HK-2 (cell line): ENCODE results near the gene SLC66A1.

ENCODE experiments used
- DNase-seq: peaks from one replicate; pipeline ENCODE4 v3.0.0-alpha.2; 2018; ENCODE audit not compliant: unreplicated experiment

Gene SLC66A1

GRCh38 chr1:19325368-19325957 is 13.3 kb downstream of the SLC66A1 start:
- DNase-seq, result no peak

- DNase-seq, result no peak
Observed at GRCh38 chr1:19325958-19326747, 14.0 kb downstream of the SLC66A1 start.

DNA sequence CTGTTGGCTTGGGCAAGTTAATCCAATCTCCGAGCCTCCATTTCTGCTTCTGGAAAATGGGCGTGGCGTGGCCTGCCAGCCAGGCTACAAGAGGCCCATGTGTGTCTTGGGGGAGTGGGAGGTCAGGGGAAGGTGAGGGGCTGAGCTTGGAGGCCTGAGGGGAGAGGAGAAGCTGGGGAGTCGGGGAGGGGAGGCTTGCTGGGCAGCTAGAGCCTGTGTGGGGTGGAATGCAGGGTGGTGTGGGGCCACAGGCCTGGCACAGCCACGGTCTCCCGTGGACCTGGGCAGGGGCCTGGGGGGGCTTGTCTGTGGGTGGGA is 14.6 kb downstream of the SLC66A1 start:
- no peak for DNase-seq

DNA sequence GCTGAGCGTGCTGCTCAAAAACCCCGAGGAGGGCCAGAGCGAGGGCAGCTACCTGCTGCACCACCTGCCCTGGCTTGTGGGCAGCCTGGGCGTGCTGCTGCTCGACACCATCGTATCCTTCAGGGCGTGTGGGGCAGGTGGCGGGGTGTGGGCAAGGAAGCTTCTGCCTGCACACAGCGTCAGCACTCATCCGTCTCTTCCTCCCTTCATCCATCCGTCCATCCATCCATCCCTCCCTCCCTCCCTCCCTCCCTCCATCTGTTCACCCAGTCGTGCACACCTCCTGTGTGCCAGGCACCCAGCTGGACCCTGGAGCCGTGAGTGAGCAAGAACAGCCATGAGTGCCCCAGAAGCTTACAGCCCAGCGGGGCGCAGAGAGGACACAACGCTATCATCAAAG is 15.2 kb downstream of the SLC66A1 start:
- no peak for DNase-seq

DNA sequence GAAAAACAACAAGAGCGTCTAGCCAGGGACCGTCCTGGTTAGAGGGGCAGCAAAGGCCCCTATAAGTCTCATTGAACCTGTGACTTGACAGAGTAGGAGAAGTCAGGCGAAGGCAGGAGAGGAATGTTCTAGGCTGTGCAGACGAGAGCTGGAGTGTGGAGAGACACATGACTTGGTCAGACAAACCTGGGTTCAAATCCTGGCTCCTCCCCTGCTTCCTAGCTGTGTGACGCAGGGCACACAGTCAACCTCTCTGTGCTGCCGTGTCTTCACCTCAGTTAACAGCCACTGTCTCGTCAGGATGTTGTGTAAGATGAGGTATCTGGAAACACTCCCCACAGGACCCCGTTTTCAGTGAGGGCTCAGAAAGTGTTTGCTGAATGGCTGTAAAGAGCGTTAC is 15.6 kb downstream of the SLC66A1 start:
- DNase-seq, result no peak

DNA sequence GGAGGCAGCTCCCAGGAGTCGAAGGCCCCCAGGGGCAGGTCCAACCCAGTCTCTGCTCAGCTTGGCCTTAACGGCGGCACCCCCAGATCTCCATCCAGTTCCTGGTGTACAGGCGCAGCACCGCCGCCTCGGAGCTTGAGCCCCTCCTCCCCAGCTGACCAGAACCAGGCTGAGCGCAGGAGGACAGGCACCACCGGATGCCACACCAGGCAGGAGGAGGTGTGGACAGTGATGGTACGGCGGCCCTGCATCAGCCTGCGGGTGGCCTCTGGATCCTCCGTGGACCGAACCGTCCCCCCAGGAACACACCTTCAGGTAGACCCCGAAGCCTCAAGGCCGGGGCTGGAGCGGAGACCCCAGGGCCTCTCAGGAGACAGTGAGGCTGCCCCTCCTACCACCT is 16.4 kb downstream of the SLC66A1 start:
- DNase-seq, result no peak

GRCh38 chr1:19329188-19329587 is 17.1 kb downstream of the SLC66A1 start:
- no peak for DNase-seq

GRCh38 chr1:19329611-19330010 is 17.5 kb downstream of the SLC66A1 start:
- DNase-seq, result no peak

DNA sequence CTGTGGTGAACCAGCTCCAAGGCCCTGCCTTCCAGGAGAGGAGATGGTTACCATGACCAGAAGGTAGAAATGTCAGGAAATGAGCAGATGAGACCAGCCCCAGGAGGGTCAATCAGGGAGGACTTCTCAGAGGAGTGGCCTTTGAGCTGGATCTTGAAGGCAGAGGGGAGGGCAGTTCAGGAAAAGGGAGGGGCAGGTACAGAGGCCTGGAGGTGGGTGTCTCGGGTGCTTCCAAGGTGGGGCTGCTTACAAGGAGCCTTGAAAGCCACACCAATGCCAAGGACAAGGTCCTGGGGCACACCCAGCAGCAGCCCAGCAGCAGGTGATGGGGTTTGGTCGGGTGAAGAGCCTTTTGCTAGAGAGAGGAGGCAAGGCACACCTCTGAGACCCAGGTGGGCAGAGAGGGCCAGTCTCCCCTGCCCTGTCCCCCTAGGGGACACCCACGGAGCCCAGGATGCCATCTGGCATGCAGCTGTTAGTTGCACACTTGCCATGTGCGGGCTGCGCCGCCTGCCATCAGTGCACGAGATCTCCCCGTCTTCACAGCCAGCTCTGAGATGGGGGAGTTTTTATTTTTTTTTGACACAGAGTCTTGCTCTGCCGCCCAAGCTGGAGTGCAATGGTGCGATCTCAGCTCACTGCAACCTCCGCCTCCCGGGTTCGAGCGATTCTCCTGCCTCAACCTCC is 18.5 kb downstream of the SLC66A1 start:
- no peak for DNase-seq

GRCh38 chr1:19331262-19331878 is 19.2 kb downstream of the SLC66A1 start:
- DNase-seq, result no peak

DNA sequence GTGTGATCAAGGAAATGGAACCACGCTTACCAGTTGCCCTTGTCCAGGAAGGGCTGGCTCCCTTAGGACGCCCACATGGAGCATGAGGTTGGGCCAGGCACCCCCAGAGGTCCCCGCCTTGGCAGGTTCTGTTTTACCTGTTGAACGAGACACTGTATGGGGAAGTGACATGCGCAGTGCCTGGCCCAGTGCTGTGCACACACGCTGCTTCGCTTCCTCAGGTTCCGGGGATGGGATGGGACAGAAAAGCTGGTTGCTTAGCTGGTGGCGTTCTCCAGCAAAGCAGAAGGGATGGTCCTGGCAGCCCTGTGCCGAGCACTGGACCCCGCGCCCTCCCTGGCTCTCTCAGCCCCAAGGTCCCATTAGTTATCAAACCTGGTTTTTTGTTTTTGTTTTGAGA is 20.7 kb downstream of the SLC66A1 start:
- no peak for DNase-seq

DNA sequence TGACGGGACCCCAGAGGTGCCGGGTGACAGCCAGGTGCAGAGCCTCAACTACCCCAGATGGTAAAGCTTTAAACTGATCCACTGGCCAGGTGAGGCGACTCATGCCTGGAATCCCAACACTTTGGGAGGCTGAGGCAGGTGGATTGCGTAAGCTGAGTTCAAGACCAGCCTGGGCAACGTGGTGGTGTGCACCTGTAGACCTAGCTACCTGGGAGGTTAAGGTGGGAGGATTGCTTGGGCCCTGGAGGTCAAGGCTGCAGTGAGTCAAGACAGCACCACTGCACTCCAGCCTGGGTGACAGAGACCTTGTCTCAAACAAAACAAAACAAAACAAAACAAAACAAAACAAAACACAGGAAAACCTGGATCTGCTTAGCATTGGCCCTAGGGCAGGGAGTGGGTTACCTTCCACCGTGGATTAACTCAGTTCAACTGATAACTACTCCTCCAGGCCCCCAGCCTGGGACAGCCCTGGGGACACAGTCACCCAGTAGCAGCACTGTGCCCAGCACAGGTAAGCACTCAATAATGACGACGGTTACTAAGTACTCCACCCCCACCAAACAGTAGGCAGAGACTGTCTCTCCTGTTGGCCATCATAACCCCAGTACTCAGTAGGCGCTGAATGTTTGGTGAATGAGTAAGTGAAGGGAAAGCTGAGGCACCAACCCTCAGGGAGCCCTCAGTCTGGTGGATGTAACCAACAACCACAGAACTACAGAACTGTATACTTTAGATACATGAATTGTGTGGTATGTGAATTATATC is 21.6 kb downstream of the SLC66A1 start:
- DNase-seq, result no peak

GRCh38 chr1:19336543-19336942 is 24.4 kb downstream of the SLC66A1 start:
- DNase-seq, result peak; percentile 69

GRCh38 chr1:19337289-19337688 is 25.2 kb downstream of the SLC66A1 start:
- DNase-seq, result no peak

DNA sequence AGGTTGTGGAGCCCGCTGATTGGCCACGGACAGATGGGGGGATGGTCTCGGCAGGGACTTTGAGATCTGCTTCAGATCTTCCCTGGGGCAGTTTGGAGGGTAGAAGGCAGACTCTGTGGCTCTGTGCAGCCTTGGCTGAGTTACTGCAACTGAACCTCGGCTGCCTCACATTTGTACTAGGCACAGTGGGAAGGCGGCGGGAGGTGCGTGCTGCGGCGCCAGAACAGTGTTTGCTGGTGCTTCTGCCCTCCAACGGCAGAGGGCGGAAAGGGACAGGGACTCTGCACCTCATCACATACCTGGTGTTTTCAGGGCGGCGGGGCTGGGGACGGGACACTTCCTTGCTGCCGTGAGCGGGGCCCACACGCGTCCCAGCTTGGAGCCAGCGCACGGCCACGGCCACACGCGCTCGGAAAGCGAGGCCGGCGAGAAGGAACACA is 26.2 kb downstream of the SLC66A1 start:
- DNase-seq, result no peak

GRCh38 chr1:19339214-19339861 is 27.2 kb downstream of the SLC66A1 start:
- DNase-seq, result no peak

GRCh38 chr1:19340387-19340937 is 28.3 kb downstream of the SLC66A1 start:
- DNase-seq, result no peak

- peak; percentile 74 for DNase-seq
Observed at GRCh38 chr1:19341201-19342061, 29.3 kb downstream of the SLC66A1 start.

DNA sequence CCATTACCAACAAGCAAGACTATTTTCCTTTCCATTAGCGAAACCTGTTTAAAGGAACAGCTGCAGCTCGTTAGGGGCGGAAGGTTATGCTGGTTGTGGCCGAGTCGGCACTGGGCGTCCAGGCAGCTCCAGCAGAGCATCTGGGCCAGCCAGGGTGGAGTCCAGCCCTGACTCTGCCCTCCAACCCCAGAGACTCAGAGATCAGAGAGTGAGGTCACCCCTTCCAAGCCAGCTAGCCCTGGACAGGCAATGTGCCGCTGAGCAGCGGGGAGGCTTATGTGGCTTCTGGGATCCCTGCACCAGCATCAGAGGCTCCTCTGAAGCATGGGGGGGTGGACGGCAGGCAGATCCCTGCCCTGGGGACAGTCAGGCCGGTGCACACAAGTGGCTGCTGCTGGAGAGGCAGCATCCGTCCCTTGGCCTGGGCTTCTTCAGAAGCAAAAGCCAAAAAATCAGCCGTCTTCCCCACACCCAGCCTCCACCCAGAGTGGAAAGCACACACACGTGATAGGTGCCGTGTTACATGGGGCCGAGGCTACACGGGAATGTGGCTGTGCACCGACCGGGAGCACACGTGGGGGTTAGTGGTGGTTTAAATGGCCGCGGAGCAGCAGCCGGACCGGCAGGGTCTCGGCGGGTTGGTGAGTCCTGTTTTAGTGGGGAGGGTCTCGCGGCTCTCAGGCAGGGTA is 30.1 kb downstream of the SLC66A1 start:
- no peak for DNase-seq
